ENCODE results near the gene PRR33. TPM values are rescaled to one million over a fixed set of nuclear protein-coding genes. Genes with fewer than 3 reads are reported as not detected.

Gene PRR33
- total RNA-seq, 4 donors from 2014 or later = not detected

- H3K27me3 ChIP-seq = no peaks in the 10 kb centered on the region
These were observed 31.7 kb upstream of the PRR33 start for GRCh38 chr11:1923201-1923956.

GRCh38 chr11:1922481-1923081 is 30.9 kb upstream of the PRR33 start:
- Histone ChIP-seq H3K27me3 (no peaks in the 10 kb centered on the region), H3K9me3 (no peaks in the 10 kb centered on the region), H3K4me1 (peaks cover 0 to 57% (median 2%) of the 10 kb centered on the region in 4 donors), H3K27ac (peak overlapping the region in 2 of 4 donors; percentile 24 to 67), H3K4me3 (no peak overlapping the region), H3K36me3 (no peaks in the 10 kb centered on the region)
- WGBS, 2 donors = 54 to 61% methylated on average over 8 of the region's 14 CpGs
- TF ChIP-seq EP300 (IDR thresholded peaks at IDR 0.05) (no peak), POLR2A (IDR thresholded peaks at IDR 0.05) (no peak), CTCF (IDR thresholded peaks at IDR 0.05) (no peak)
- no peak for DNase-seq (ENCODE audit: low spot score in 2 of 2)

More at GRCh38 chr11:1923201-1923956, 31.7 kb upstream of the PRR33 start:
- Histone ChIP-seq H3K4me3 (no peak overlapping the region), H3K9me3 (no peaks in the 10 kb centered on the region), H3K27ac (peak overlapping the region in 1 of 4 donors; percentile 24), H3K36me3 (no peaks in the 10 kb centered on the region), H3K4me1 (peaks cover 0 to 57% (median 3%) of the 10 kb centered on the region in 4 donors)
- WGBS, 2 donors = 86 to 90% methylated on average over 20 to 21 of the region's 22 CpGs
- no peak for TF ChIP-seq CTCF (IDR thresholded peaks at IDR 0.05)
- no peak for TF ChIP-seq POLR2A (IDR thresholded peaks at IDR 0.05)
- TF ChIP-seq EP300 (IDR thresholded peaks at IDR 0.05) = no peak
- DNase-seq (ENCODE audit: low spot score in 2 of 2) = no peak

GRCh38 chr11:1921574-1922141 is 30.0 kb upstream of the PRR33 start:
- Histone ChIP-seq H3K36me3 (no peaks in the 10 kb centered on the region), H3K4me3 (no peak overlapping the region), H3K27me3 (no peaks in the 10 kb centered on the region), H3K9me3 (no peaks in the 10 kb centered on the region), H3K27ac (peak overlapping the region in 2 of 4 donors; percentile 67 to 81), H3K4me1 (peaks cover 0 to 57% (median 5%) of the 10 kb centered on the region in 4 donors)
- peak in 1 of 2 donors; percentile 40 for DNase-seq (ENCODE audit: low spot score in 2 of 2)
- TF ChIP-seq CTCF (IDR thresholded peaks at IDR 0.05) = no peak
- no peak for TF ChIP-seq POLR2A (IDR thresholded peaks at IDR 0.05)
- no peak for TF ChIP-seq EP300 (IDR thresholded peaks at IDR 0.05)
- 34 to 43% methylated on average over 18 of the region's 18 CpGs for WGBS, 2 donors

GRCh38 chr11:1920909-1921573 is 29.3 kb upstream of the PRR33 start:
- H3K4me3 ChIP-seq = no peak overlapping the region
- 47 to 70% methylated on average over 12 to 21 of the region's 21 CpGs for WGBS, 2 donors
- DNase-seq (ENCODE audit: low spot score in 2 of 2) = no peak
- H3K4me1 ChIP-seq = peaks cover 0 to 53% (median 5%) of the 10 kb centered on the region in 4 donors
- H3K9me3 ChIP-seq = no peaks in the 10 kb centered on the region
- H3K27ac ChIP-seq = peak overlapping the region in 2 of 4 donors; percentile 67 to 81
- TF ChIP-seq POLR2A (IDR thresholded peaks at IDR 0.05) (no peak), EP300 (IDR thresholded peaks at IDR 0.05) (no peak), CTCF (IDR thresholded peaks at IDR 0.05) (no peak)
- no peaks in the 10 kb centered on the region for H3K27me3 ChIP-seq
- H3K36me3 ChIP-seq = no peaks in the 10 kb centered on the region
